Putamen (tissue), 1 donor: ENCODE results near the gene FAM193A.
"Not testable (repeated sequence)": the region's sequence is repeated elsewhere in the genome, so short reads cannot be mapped to it uniquely, and the experiment has no call there.

Source experiments
- DNase-seq: peaks from one replicate; pipeline ENCODE4 v3.0.0-alpha.2; 2016; ENCODE audit warnings: low spot score

The FAM193A gene

DNA sequence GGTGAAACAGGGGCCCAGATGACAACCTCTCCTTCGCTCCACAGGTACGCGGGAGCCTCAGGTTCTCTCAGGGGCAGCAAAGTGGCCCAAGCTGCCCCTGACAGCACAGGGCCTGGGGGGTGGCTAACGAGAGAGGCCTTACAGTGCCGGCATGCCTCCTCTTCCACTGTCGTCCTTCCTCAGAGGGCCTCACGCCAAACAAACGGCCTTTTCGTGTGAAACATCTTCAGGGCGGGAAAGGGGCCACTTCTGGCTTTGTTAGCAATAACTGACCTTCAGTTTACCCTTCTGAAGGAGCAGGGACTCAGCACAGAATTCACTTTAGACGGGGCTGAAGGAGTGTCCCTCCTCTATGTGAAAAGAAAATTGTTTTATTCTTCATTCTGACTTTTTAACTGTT lies 21.5 kb upstream of the FAM193A start:
- DNase-seq = not testable (repeated sequence)

GRCh38 chr4:2515830-2516550 lies 20.5 kb upstream of the FAM193A start:
- no peak for DNase-seq

DNA sequence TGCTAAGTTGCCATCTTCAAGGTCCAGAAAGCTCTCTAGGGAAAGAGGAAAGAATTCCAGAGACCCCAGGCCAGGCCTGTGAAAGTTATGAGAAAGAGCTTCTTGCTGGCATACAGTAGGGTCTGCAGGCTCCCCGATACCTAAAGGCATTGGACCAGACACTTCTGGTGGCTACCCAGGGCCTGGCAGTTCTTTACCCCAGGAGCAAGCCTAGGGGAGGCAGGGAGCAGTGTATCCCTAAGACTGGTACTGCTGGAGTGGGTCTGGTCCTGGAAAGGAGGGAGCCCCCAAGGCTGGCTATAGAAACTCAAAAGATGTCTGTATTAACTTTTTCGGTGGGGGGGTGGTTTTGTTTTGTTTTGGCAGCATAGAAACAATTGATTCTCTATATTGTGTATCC lies 19.8 kb upstream of the FAM193A start:
- no peak for DNase-seq

GRCh38 chr4:2526559-2526958 lies 9.9 kb upstream of the FAM193A start:
- no peak for DNase-seq

GRCh38 chr4:2534904-2535375 lies 1.5 kb upstream of the FAM193A start:
- DNase-seq = peak; percentile 12

GRCh38 chr4:2535376-2536192 lies 863 bp upstream of the FAM193A start:
- DNase-seq = peak; percentile 54

- peak; percentile 28 for DNase-seq
Observed at GRCh38 chr4:2537011-2537830, 774 bp downstream of the FAM193A start.

DNA sequence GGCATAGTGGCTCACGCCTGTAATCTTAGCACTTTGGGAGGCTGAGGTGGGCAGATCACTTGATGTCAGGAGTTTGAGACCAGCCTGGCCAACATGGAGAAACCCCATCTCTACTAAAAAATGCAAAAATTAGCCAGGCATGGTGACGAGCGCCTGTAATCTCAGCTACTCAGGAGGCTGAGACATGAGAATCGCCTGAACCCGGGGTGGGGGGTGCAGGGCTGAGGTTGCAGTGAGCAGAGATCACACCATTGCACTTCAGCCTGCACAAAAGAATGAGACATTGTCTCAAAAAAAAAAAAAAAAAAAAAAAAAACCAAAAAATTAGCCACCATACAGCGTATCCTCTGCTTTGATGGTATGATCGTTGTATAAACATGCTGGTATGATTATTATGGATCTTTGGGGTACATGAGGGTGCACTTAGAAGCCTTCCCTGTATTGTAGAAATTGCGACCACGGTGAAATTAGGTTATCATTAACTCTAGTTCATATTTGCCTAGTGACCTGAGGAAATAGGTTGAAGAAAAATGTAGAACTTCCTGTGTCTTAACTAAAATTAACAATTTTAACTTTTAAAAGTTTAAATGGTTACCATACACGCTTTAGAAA lies 7.2 kb downstream of the FAM193A start:
- DNase-seq = not testable (repeated sequence)

GRCh38 chr4:2545321-2546013 lies 9.0 kb downstream of the FAM193A start:
- DNase-seq = no peak

- DNase-seq = no peak
Observed at GRCh38 chr4:2546286-2546823, 9.9 kb downstream of the FAM193A start.

- not testable (repeated sequence) for DNase-seq
Observed at GRCh38 chr4:2546961-2547691, 10.7 kb downstream of the FAM193A start.

DNA sequence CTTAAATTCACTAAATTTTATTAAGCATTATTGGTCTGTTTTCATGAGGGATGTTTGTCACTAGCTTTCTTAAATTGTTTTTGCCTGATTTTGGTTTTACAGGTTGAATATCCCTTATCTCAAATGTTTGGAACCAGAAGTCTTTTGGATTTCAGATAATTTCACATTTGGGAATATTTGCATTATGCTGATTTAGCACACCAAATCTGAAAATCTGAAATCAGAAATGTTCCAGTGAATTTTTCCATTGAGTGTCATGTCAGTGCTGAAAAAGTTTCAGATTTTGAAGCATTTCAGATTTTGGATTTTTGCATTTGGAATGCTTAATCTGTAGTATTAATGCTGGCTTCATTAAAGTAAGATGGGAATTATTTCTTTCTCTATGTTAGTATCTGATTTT lies 14.7 kb downstream of the FAM193A start:
- no peak for DNase-seq

DNA sequence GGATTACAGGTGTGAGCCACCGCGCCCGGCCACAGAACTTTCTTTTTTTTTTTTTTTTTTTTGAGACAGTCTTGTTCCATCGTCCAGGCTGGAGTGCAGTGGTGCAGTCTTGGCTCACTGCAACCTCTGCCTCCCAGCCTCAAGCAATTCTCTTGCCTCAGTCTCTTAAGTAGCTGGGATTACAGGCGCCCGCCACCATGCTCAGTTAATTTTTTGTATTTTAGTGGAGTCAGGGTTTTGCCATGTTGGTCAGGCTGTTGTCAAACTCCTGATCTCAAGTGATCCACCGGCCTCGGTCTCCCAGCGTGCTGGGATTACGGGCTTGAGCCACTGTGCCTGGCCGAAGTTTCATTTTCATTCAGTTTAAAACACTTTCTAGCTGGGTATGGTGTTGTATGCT lies 16.4 kb downstream of the FAM193A start:
- no peak for DNase-seq

DNA sequence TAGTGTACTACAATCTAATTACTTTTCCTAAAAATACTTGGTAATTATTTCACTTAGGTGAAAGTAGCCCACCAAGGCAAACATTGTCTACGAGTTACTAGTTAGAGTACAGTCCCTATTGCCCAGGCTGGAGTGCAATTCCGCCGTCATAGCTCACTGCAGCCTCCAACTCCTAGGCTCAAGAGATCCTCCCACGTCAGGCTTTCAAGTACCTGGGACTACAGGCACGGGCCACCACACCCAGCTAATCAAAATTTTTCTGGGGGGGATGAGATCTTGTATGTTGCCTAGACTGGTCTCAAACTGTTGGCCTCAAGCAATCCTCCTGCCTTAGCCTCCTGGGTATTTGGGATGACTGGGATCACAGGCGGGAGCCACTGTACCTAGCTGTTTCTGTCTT lies 21.9 kb downstream of the FAM193A start:
- DNase-seq = no peak

DNA sequence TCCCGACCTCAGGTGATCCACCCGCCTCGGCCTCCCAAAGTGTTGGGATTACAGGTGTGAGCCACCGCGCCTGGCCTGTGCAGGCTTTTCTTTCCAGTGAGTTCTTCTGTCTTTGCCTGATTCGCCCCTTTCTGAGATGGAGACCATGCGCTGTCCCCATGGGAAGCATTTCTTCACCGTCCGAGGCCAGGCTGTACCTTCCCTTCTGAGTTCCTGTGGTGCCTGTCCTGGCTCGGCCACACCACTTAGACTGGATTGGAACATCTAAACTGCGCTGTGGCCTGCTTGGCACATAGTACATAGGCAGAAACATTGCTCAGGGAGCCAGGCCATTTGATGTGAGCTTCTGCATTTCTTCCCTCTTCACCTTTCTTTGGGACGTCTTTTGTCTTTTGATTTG lies 23.7 kb downstream of the FAM193A start:
- no peak for DNase-seq

GRCh38 chr4:2565533-2565932 lies 29.1 kb downstream of the FAM193A start:
- DNase-seq = no peak

DNA sequence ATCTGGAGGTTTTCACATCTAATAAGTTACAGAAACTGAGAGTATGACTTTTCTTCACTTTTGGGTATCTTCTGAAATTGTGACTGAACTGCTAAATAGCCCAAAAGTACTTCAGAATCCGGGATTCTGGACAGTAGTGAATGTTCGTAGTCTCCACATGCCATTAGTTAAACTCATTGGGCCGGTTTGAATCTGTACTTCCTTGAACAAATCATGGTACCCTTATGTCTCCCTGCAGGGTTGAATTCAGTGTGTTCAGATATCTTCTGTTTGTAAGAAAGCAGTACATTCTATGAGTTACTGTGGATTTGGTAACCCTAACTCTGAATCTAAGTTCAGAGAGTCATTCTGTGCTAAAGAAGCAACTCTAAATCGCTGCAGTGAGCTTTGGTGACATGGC lies 33.6 kb downstream of the FAM193A start:
- DNase-seq = no peak

DNA sequence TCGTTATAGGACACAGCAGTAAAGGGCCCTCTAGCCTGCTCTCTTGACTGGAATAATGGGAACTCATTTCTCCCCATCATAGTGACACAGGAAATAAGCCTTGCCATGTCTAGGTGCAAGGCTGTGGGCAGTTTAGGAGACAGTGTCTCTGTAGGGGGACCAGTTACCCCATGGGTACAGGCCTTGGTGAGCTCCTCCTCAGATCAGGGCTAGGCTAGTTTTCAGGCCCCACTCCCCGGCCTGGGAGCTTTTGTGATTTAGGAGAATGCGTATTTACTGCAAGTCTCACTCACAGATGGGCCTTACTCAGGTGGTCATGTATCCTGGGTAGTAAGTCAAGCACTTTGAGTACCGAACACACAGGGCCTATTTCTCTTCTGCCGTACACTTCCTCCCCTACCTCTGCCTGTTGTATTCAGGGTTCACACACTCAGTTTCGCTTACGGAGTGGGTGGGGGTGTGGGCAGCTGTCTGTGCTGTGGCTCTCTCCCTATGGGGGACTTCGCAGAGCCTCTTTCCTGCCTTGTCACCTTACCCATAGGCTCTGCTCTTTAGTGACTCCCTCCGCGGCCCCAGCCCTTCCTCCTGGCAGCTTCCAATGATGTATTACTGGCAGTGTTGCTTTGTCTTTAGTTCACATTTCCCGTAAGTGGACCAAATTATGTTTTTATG lies 34.2 kb downstream of the FAM193A start:
- DNase-seq = no peak

- no peak for DNase-seq
Observed at GRCh38 chr4:2572076-2572475, 35.6 kb downstream of the FAM193A start.

DNA sequence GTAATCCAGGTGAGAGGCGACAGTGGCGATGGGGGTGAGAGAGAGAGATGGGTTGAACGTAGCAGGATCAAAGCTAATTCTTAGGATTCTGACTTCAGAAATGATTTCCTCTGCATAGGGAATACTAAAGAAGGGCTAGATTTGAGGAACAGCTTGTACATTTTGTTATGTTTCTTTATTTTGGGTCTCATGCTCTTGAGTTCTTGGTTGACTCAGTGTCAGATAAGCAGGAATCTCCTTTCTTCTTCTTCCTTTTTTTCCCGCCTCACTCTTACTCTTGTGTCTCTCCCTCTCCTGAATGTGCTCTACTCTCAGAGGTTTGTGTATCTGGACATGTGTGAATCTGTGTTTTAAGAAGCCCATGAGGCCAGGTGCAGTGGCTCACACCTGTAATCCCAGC lies 36.4 kb downstream of the FAM193A start:
- no peak for DNase-seq
